Karpas-422 (cell line): ENCODE data around the gene IFI6. TPM values are rescaled to one million over a fixed set of nuclear protein-coding genes. Genes with fewer than 3 reads are reported as not detected.
A peak's percentile ranks its signal among the peaks of the same experiment; 100 is the strongest.

Experiments used
- DNase-seq: peaks from one replicate; pipeline ENCODE4 v3.0.0-alpha.2; 2015
- H2AFZ ChIP-seq: fragments of 200-600 bp; sonication (generic); 2 replicates; pipeline ENCODE4 v1.6.1; 2014; ENCODE audit warnings: antibody characterized with exemption, low read length, mixed read lengths
- H3K27ac ChIP-seq: fragments of 200-600 bp; sonication (generic); 2 replicates; pipeline ENCODE4 v1.5.1; 2014; ENCODE audit warnings: mild to moderate bottlenecking, low read length, moderate library complexity
- H3K27me3 ChIP-seq: fragments of 200-600 bp; sonication (generic); 2 replicates; pipeline ENCODE4 v1.6.1; 2014; ENCODE audit warnings: low read length, mixed read lengths
- H3K36me3 ChIP-seq: fragments of 200-600 bp; sonication (generic); 2 replicates; pipeline ENCODE4 v1.6.1; 2014; ENCODE audit warnings: low read length, mixed read lengths; ENCODE audit not compliant: insufficient read depth
- H3K4me1 ChIP-seq: fragments of 200-600 bp; sonication (generic); 2 replicates; pipeline ENCODE4 v1.6.1; 2014; ENCODE audit warnings: mild to moderate bottlenecking, low read length, mixed read lengths
- H3K4me2 ChIP-seq: fragments of 200-600 bp; sonication (generic); 2 replicates; pipeline ENCODE4 v1.6.1; 2014; ENCODE audit warnings: low read length, low read depth, mild to moderate bottlenecking; ENCODE audit not compliant: poor library complexity, severe bottlenecking
- H3K4me3 ChIP-seq: fragments of 200-600 bp; sonication (generic); 2 replicates; pipeline ENCODE4 v1.5.1; 2014; ENCODE audit warnings: mild to moderate bottlenecking, antibody characterized with exemption, low read length, mixed read lengths
- H3K79me2 ChIP-seq: fragments of 200-600 bp; sonication (generic); 2 replicates; pipeline ENCODE4 v1.6.1; 2014; ENCODE audit warnings: mild to moderate bottlenecking, low read length, mixed read lengths
- H3K9ac ChIP-seq: fragments of 200-600 bp; sonication (generic); 2 replicates; pipeline ENCODE4 v1.6.0; 2014; ENCODE audit warnings: low read length
- H3K9me2 ChIP-seq: fragments of 200-600 bp; sonication (generic), shearing (Covaris generic); replicated peaks from 2 replicates; pipeline ENCODE4 v1.6.0; 2014; ENCODE audit warnings: mild to moderate bottlenecking, low read length, moderate library complexity; ENCODE audit not compliant: insufficient read depth
- H3K9me3 ChIP-seq: fragments of 300-700, 200-600 bp; sonication (generic); 2 replicates; pipeline ENCODE4 v1.6.1; 2014; ENCODE audit warnings: low read length, mixed read lengths
- H4K20me1 ChIP-seq: fragments of 200-600 bp; sonication (generic); 2 replicates; pipeline ENCODE4 v1.6.1; 2014; ENCODE audit warnings: mild to moderate bottlenecking, antibody characterized with exemption, low read length, low read depth; ENCODE audit not compliant: insufficient read depth
- total RNA-seq: library from RNA; depleted of rRNA; stranded (reverse); fragments of >200 nt; shearing (Covaris generic); gene quantifications from 2 replicates; pipeline ENCODE4 v1.2.3, GENCODE V29; 2014; ENCODE audit warnings: low replicate concordance

IFI6 gene
- total RNA-seq, 1 experiment from 2014 or later, result 67.3 TPM

- no peaks in the 10 kb centered on the region for H3K79me2 ChIP-seq
- no peaks in the 10 kb centered on the region for H3K9me2 ChIP-seq
- H3K4me3 ChIP-seq, result no peak overlapping the region
- H2AFZ ChIP-seq, result no peak overlapping the region
- H4K20me1 ChIP-seq, result no peaks in the 10 kb centered on the region
- H3K4me1 ChIP-seq, result peaks cover 18% of the 10 kb centered on the region
- no peaks in the 10 kb centered on the region for H3K27me3 ChIP-seq
- no peaks in the 10 kb centered on the region for H3K36me3 ChIP-seq
- no peak overlapping the region for H3K9ac ChIP-seq
- no peak overlapping the region for H3K27ac ChIP-seq
- no peak for DNase-seq
- H3K4me2 ChIP-seq, result no peak overlapping the region
- H3K9me3 ChIP-seq, result no peaks in the 10 kb centered on the region
These were observed 5.2 kb downstream of the IFI6 start for GRCh38 chr1:27666791-27667254.

DNA sequence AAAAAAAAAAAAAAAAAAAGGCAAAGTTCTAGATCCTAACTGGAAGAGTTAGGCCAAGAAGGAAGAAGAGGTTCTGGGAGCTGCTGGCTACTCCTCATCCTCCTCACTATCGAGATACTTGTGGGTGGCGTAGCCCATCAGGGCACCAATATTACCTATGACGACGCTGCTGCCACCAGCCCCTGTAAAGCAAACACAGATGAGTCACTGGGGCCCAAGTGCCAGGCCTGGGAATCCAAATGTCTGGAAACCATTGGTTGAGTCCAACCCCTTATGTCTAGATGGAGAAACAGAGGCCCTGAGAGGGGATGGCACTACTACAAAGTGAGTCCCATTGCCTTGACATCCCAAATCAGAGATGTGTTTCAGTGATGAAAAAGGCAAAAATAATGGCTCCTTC, 5.7 kb downstream of the IFI6 start:
- Histone ChIP-seq H3K9me2 (no peaks in the 10 kb centered on the region), H3K27me3 (no peaks in the 10 kb centered on the region), H3K4me3 (no peak overlapping the region), H3K4me2 (no peak overlapping the region), H3K9me3 (no peaks in the 10 kb centered on the region), H2AFZ (no peak overlapping the region), H3K36me3 (no peaks in the 10 kb centered on the region), H3K27ac (no peak overlapping the region), H3K79me2 (no peaks in the 10 kb centered on the region), H4K20me1 (no peaks in the 10 kb centered on the region), H3K9ac (no peak overlapping the region), H3K4me1 (peaks cover 14% of the 10 kb centered on the region)
- DNase-seq, result no peak

- H3K27me3 ChIP-seq, result no peaks in the 10 kb centered on the region
- no peaks in the 10 kb centered on the region for H3K36me3 ChIP-seq
- no peak overlapping the region for H3K4me2 ChIP-seq
- H2AFZ ChIP-seq, result no peak overlapping the region
- no peaks in the 10 kb centered on the region for H3K9me2 ChIP-seq
- H3K9me3 ChIP-seq, result no peaks in the 10 kb centered on the region
- H3K4me1 ChIP-seq, result peaks cover 18% of the 10 kb centered on the region
- H3K4me3 ChIP-seq, result no peak overlapping the region
- no peak for DNase-seq
- H3K9ac ChIP-seq, result no peak overlapping the region
- H3K27ac ChIP-seq, result no peak overlapping the region
- no peaks in the 10 kb centered on the region for H4K20me1 ChIP-seq
- H3K79me2 ChIP-seq, result no peaks in the 10 kb centered on the region
These were observed 6.9 kb downstream of the IFI6 start for GRCh38 chr1:27665016-27665651.

DNA sequence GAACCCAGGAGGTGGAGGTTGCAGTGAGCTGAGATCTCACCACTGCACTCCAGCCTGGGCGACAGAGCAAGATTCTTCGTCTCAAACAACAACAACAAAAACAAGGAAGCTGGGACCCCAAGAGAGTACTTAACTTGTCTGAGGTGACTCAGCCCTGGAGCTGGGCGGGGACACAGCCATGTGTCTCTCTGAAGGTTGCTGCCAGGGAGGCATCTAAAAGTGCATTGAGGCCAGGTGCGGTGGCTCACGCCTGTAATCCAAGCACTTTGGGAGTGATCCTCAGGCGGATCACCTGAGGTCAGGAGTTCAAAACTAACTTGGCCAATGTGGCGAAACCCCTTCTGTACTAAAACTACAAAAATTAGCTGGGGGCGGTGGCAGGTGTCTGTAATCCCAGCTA, 7.7 kb downstream of the IFI6 start:
- H3K36me3 ChIP-seq, result no peaks in the 10 kb centered on the region
- H3K27me3 ChIP-seq, result no peaks in the 10 kb centered on the region
- H3K4me3 ChIP-seq, result no peak overlapping the region
- DNase-seq, result no peak
- no peak overlapping the region for H2AFZ ChIP-seq
- no peak overlapping the region for H3K27ac ChIP-seq
- H3K9ac ChIP-seq, result no peak overlapping the region
- no peaks in the 10 kb centered on the region for H3K79me2 ChIP-seq
- no peaks in the 10 kb centered on the region for H3K9me2 ChIP-seq
- H3K4me1 ChIP-seq, result peaks cover 21% of the 10 kb centered on the region
- no peaks in the 10 kb centered on the region for H4K20me1 ChIP-seq
- H3K4me2 ChIP-seq, result no peak overlapping the region
- no peaks in the 10 kb centered on the region for H3K9me3 ChIP-seq

DNA sequence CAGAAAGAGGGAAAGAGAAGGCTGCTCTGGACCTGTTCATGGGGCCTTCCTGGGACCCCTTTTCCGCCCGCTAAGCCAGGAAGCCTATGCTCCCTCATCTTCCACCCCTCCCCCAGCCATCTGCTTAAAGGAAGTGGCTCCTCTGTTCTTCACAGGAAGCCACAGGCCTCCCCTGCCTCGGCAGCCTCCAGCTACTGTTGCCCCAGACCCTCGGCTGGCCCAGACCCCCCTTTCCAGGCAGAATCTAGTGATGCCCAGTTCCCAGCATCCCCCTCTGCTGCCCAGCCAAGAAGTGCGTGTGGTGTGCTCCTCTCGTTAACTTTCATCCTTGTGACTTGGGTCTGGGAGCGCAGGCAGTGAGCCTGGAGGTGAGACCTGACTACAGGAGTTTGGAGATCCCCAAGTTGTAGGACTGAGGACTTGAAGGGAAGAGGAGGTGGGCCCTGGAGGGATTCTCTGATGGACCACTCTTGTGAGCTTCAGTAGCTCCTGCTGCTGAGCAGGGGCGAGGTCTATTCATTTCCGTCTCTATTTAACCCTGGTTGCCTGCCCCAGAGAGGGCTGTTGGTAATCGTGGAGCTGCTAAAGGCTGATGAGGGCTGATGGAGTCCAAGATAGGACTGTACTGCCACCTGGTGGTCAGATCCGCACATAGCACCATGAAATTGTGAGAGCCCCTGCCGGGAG, 9.1 kb downstream of the IFI6 start:
- H3K4me3 ChIP-seq, result peak overlapping the region; percentile 31; the same call in 1 of the 2 replicates
- no peaks in the 10 kb centered on the region for H3K79me2 ChIP-seq
- peak overlapping the region; percentile 68 for H3K9ac ChIP-seq
- peaks cover 30% of the 10 kb centered on the region for H3K4me1 ChIP-seq
- peak overlapping the region; percentile 83 for H3K27ac ChIP-seq
- H3K36me3 ChIP-seq, result no peaks in the 10 kb centered on the region
- H3K4me2 ChIP-seq, result peak overlapping the region; percentile 61
- no peaks in the 10 kb centered on the region for H3K9me2 ChIP-seq
- H4K20me1 ChIP-seq, result no peaks in the 10 kb centered on the region
- H3K9me3 ChIP-seq, result no peaks in the 10 kb centered on the region
- no peaks in the 10 kb centered on the region for H3K27me3 ChIP-seq
- H2AFZ ChIP-seq, result peak overlapping the region; percentile 68; the same call in 1 of the 2 replicates
- peak; percentile 96 for DNase-seq

DNA sequence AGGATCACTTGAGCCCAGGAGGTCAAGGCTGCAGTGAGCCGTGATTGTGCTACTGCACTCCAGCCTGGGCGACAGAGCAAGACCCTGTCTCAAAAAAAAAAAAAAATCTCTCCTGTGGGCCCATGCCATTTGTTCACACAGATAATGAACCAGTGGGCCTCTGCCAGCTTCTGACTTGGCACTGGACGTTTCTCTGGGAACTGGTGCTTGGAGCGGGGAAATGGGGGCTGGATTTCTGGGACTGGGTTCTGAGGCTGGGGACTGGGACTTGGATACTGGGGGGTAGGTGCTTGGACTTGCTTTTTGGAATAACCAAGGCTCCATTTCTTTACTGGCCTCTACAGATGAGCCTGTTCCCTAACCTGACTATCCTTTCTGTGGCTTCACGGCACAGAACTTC, 9.7 kb downstream of the IFI6 start:
- no peaks in the 10 kb centered on the region for H3K27me3 ChIP-seq
- no peaks in the 10 kb centered on the region for H4K20me1 ChIP-seq
- H2AFZ ChIP-seq, result peak overlapping the region; percentile 68; the same call in 1 of the 2 replicates
- no peak overlapping the region for H3K4me3 ChIP-seq
- no peaks in the 10 kb centered on the region for H3K36me3 ChIP-seq
- peaks cover 30% of the 10 kb centered on the region for H3K4me1 ChIP-seq
- DNase-seq, result no peak
- no peaks in the 10 kb centered on the region for H3K9me2 ChIP-seq
- peak overlapping the region; percentile 61 for H3K4me2 ChIP-seq
- H3K9me3 ChIP-seq, result no peaks in the 10 kb centered on the region
- no peaks in the 10 kb centered on the region for H3K79me2 ChIP-seq
- peak overlapping the region; percentile 68 for H3K9ac ChIP-seq
- H3K27ac ChIP-seq, result peak overlapping the region; percentile 83

- Histone ChIP-seq H3K9ac (no peak overlapping the region), H3K4me2 (no peak overlapping the region), H3K4me1 (peaks cover 30% of the 10 kb centered on the region), H3K27ac (no peak overlapping the region), H2AFZ (no peak overlapping the region), H3K79me2 (no peaks in the 10 kb centered on the region), H4K20me1 (no peaks in the 10 kb centered on the region), H3K4me3 (no peak overlapping the region), H3K27me3 (no peaks in the 10 kb centered on the region), H3K36me3 (no peaks in the 10 kb centered on the region), H3K9me3 (no peaks in the 10 kb centered on the region), H3K9me2 (no peaks in the 10 kb centered on the region)
- no peak for DNase-seq
These were observed 10.4 kb downstream of the IFI6 start for GRCh38 chr1:27661412-27662075.

DNA sequence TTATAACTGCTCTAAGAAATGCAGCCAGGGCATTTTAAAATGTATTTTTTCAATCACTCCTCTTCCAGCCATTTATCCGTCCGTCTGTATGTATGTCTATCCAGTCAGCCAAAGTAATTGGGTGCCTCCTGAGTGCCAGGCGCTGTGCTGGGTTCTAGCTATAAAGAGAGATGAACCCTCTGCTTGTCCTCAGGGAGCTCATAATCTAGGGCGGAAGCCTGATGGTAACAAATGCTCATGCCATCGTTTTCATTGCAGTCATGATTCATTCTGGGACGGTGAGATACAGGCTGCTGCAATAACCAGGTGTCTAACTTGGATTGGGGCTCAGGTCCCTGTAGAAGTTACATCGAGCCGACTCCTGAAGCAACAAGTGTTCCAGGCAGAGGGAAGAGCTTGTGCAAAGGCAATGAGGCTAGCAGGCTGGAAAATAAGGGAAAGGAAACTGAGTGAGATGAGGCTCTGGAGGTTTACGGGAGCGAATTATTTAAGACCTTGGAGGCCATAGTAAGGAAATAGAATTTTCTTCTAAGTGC, 11.6 kb downstream of the IFI6 start:
- H4K20me1 ChIP-seq, result no peaks in the 10 kb centered on the region
- H3K4me2 ChIP-seq, result peak overlapping the region; percentile 72
- H3K4me3 ChIP-seq, result peak overlapping the region; percentile 54
- H3K79me2 ChIP-seq, result no peaks in the 10 kb centered on the region
- H3K4me1 ChIP-seq, result peaks cover 30% of the 10 kb centered on the region
- no peak for DNase-seq
- H3K27ac ChIP-seq, result peak overlapping the region; percentile 3; the same call in 1 of the 2 replicates
- no peaks in the 10 kb centered on the region for H3K9me2 ChIP-seq
- H3K27me3 ChIP-seq, result no peaks in the 10 kb centered on the region
- H2AFZ ChIP-seq, result peak overlapping the region; percentile 71
- no peaks in the 10 kb centered on the region for H3K36me3 ChIP-seq
- peak overlapping the region; percentile 48 for H3K9ac ChIP-seq
- H3K9me3 ChIP-seq, result no peaks in the 10 kb centered on the region
